Esophagus squamous epithelium (tissue), 5 donors: Measurements from ENCODE around the gene SCO1. TPM values are rescaled to one million over a fixed set of nuclear protein-coding genes. Genes with fewer than 3 reads are reported as not detected.
A peak's percentile ranks its signal among the peaks of the same experiment; 100 is the strongest.
"Not testable (repeated sequence)": the region's sequence is repeated elsewhere in the genome, so short reads cannot be mapped to it uniquely, and the experiment has no call there.

Experiments used
- DNase-seq: peaks from one replicate; lab custom pipeline; 2025; lab: John Stamatoyannopoulos, UW
- H3K27ac ChIP-seq, 4 donors: fragments of 200-600 bp; sonication (generic); one replicate each; pipeline ENCODE4 v1.5.1; 2016 to 2019; ENCODE audit warnings: mild to moderate bottlenecking in 1 of 4
- H3K27me3 ChIP-seq, 4 donors: fragments of 200-600 bp; sonication (generic); 1 replicate in 3 of 4; 2 replicates in 1 of 4; pipeline versions ENCODE4 v1.5.1 to v1.6.0; 2017 to 2021; ENCODE audit warnings: antibody characterized with exemption in 1 of 4
- H3K36me3 ChIP-seq, 3 donors: fragments of 200-600 bp; sonication (generic); one replicate each; pipeline ENCODE4 v1.5.1; 2016 to 2019
- H3K4me1 ChIP-seq, 3 donors: fragments of 200-600 bp; sonication (generic); one replicate each; pipeline ENCODE4 v1.5.1; 2017 to 2019
- H3K4me3 ChIP-seq, 4 donors: fragments of 200-600 bp; sonication (generic); 1 replicate in 3 of 4; 2 replicates in 1 of 4; pipeline ENCODE4 v1.5.1; 2016 to 2019; ENCODE audit warnings: mild to moderate bottlenecking in 2 of 4, moderate library complexity in 1 of 4
- H3K9me3 ChIP-seq, 3 donors: fragments of 200-600 bp; sonication (generic); one replicate each; pipeline ENCODE4 v1.5.1; 2016 to 2019
- POLR2A ChIP-seq, 4 donors: fragments of 450-650 bp; IDR thresholded peaks; one replicate each; pipeline ENCODE4 v1.6.1; 2017; ENCODE audit warnings: antibody characterized with exemption in 4 of 4, mild to moderate bottlenecking in 4 of 4, moderate library complexity in 3 of 4
- WGBS, 2 donors: methylation state at CpG; one replicate each; pipeline ENCODE4 v1.1.5; 2018; 5-methylcytosine and 5-hydroxymethylcytosine counted together
- intact Hi-C: fragments of 100-400 bp; cut with DNase I; formaldehyde crosslinking; loops from one replicate; pipeline ENCODE4 v1.15.0; 2022
- total RNA-seq, 4 donors: library from RNA; depleted of rRNA; stranded (reverse); fragments of >200 nt; gene quantifications; one replicate each; pipeline ENCODE4 v1.1.0, GENCODE V29; 2016
- TF ChIP-seq, protein P1 (sequence below), 6 experiments: fragments of 450-650 bp in 4 of 6; fragments of 200-600 bp in 2 of 6; sonication (generic) in 2 of 6; IDR thresholded peaks; one replicate each; pipeline ENCODE4 v1.5.1; 2016 to 2019; ENCODE audit warnings: antibody characterized with exemption in 6 of 6, mild to moderate bottlenecking in 4 of 6, moderate library complexity in 4 of 6
- donor health status: DM: yes; HTN: yes; CAD: no.

Gene SCO1
- total RNA-seq, 4 donors from 2014 or later = 15.4 to 25.6 (median 20.3) TPM

DNA sequence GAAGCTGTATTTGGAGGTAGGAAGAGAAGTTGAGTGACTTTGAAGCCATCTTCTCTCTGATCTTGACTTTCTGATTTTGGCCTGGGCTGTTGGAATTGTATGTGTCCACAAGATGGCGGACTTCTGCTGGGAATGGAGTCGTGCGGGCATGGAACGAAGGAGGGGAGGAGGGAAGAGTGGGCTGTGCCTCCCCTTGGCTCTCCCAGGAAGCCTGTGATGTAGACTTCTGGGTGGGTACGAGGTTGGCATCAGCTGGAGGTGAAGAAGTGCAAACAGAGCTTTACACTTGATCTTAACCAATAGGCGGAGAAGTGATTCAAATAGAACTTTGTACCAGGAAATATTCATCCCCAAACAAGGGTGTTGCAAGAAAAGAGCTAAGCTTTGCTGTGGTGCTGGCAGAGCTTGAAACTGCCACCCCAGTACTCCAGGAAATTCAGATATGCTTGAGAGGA is 39.9 kb upstream of the SCO1 start:
- Histone ChIP-seq H3K4me3 (no peak overlapping the region), H3K36me3 (no peaks in the 10 kb centered on the region), H3K27ac (peak overlapping the region in 3 of 4 donors; percentile 30 to 62 (median 43)), H3K27me3 (no peaks in the 10 kb centered on the region), H3K4me1 (peaks cover 0 to 19% (median 0%) of the 10 kb centered on the region in 3 donors), H3K9me3 (no peaks in the 10 kb centered on the region)
- 4% methylated on average over 6 of the region's 6 CpGs for WGBS, 2 donors
- intact Hi-C loops = loop anchor here (2.0 kb wide), 1 partner anchor 108 kb away; no protein-coding TSS in a partner anchor
- TF ChIP-seq POLR2A (IDR thresholded peaks at IDR 0.05) = no peak
- TF ChIP-seq, protein P1, sequence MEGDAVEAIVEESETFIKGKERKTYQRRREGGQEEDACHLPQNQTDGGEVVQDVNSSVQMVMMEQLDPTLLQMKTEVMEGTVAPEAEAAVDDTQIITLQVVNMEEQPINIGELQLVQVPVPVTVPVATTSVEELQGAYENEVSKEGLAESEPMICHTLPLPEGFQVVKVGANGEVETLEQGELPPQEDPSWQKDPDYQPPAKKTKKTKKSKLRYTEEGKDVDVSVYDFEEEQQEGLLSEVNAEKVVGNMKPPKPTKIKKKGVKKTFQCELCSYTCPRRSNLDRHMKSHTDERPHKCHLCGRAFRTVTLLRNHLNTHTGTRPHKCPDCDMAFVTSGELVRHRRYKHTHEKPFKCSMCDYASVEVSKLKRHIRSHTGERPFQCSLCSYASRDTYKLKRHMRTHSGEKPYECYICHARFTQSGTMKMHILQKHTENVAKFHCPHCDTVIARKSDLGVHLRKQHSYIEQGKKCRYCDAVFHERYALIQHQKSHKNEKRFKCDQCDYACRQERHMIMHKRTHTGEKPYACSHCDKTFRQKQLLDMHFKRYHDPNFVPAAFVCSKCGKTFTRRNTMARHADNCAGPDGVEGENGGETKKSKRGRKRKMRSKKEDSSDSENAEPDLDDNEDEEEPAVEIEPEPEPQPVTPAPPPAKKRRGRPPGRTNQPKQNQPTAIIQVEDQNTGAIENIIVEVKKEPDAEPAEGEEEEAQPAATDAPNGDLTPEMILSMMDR (IDR thresholded peaks at IDR 0.05) = peak; percentile 36 to 89 (median 78)
- DNase-seq = no peak

DNA sequence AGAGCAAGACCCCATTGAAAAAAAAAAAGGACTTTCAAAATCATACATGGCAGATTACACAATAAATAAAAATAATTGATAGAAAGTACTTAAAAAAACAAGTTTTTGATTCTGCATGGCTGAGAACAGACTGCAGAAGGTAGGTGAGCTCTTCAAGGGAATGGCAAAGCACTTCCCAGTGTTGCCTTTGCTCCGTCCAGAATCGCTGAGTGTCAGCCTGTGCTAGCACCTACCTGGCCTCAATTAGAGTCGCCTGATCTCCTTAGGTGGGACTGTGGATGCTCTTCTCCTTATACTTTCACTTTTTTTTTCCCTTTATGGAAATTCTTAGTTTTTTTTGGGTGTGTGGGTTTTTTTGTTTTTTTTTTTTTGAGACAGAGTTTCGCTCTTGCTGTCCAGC is 38.5 kb upstream of the SCO1 start:
- no peak for TF ChIP-seq POLR2A (IDR thresholded peaks at IDR 0.05)
- TF ChIP-seq, protein P1 (IDR thresholded peaks at IDR 0.05) = no peak
- intact Hi-C loops = loop anchor here (2.0 kb wide), 1 partner anchor 109 kb away; no protein-coding TSS in a partner anchor
- 83 to 90% methylated on average over 4 of the region's 4 CpGs for WGBS, 2 donors
- Histone ChIP-seq H3K27me3 (no peaks in the 10 kb centered on the region), H3K27ac (no peak overlapping the region), H3K9me3 (no peaks in the 10 kb centered on the region), H3K4me1 (peaks cover 0 to 27% (median 4%) of the 10 kb centered on the region in 3 donors), H3K4me3 (no peak overlapping the region), H3K36me3 (no peaks in the 10 kb centered on the region)
- no peak for DNase-seq

DNA sequence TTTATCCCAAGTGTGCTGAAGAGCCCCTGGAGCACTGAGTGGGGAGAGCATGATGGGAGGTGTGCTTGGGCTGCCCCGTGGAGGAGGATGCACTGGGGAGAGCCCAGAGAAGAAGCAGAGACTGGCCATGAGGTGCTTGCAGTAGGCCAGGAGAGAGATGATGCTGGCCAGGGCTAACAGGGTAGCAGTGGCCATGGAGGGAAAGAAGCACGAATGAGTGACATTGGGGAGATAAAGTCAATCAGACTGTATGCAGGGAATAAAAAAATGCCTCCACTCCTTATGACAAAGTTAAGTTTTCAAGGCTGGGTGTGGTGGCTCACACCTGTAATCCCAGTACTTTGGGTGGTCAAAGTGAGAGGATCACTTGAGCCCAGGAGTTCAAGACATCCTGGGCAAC is 37.9 kb upstream of the SCO1 start:
- intact Hi-C loops = no loop called here
- H3K4me1 ChIP-seq = peaks cover 0 to 33% (median 5%) of the 10 kb centered on the region in 3 donors
- no peak overlapping the region for H3K27ac ChIP-seq
- H3K36me3 ChIP-seq = no peaks in the 10 kb centered on the region
- H3K27me3 ChIP-seq = no peaks in the 10 kb centered on the region
- H3K4me3 ChIP-seq = no peak overlapping the region
- 62 to 68% methylated on average over 2 of the region's 2 CpGs for WGBS, 2 donors
- no peak for TF ChIP-seq POLR2A (IDR thresholded peaks at IDR 0.05)
- TF ChIP-seq, protein P1 (IDR thresholded peaks at IDR 0.05) = no peak
- H3K9me3 ChIP-seq = no peaks in the 10 kb centered on the region
- no peak for DNase-seq

DNA sequence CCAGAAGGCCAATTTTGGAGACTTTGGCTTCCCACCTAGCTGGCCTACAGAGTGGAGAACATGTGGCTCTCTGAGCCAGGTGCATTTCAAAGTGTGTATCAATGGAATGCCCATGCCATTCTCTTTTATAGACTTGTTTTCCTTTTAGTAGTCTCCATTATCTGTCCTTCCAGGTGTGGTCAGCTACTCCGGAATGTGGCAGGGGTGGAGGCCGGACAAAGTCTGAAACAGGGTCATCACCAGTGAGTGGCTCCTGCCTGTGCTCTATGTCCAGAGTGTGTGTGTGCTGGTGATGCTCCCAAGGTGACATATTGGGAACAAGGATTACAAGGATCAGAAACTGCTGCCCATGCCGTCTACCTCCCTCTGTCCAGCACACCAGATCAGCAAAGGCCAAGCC is 36.3 kb upstream of the SCO1 start:
- Histone ChIP-seq H3K36me3 (no peaks in the 10 kb centered on the region), H3K4me1 (peaks cover 0 to 44% (median 5%) of the 10 kb centered on the region in 3 donors), H3K27me3 (no peaks in the 10 kb centered on the region), H3K9me3 (no peaks in the 10 kb centered on the region), H3K27ac (no peak overlapping the region), H3K4me3 (no peak overlapping the region)
- 88 to 90% methylated on average over 3 of the region's 3 CpGs for WGBS, 2 donors
- no peak for TF ChIP-seq POLR2A (IDR thresholded peaks at IDR 0.05)
- TF ChIP-seq, protein P1 (IDR thresholded peaks at IDR 0.05) = no peak
- DNase-seq = no peak
- intact Hi-C loops = no loop called here

DNA sequence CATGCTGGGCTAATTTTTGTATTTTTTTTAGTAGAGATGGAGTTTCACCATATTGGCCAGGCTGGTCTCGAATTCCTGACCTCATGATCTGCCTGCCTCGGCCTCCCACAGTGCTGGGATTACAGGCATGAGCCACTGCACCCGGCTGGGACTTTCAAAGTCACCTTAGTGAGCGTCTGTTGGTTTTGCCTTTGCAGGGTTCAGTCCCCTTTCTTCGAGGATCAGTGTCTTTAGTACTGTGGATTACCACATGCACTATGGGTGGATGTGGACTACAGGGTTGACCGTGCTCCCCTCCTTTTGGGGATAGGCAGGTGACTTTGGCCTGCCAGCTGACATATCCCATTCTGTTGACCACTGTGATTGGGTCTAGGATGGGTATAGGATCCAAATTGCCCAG is 34.8 kb upstream of the SCO1 start:
- DNase-seq, intact Hi-C loops, H3K27ac ChIP-seq, H3K9me3 ChIP-seq, H3K4me3 ChIP-seq, H3K36me3 ChIP-seq, H3K27me3 ChIP-seq: not testable (repeated sequence)
- WGBS, 2 donors = 84 to 87% methylated on average over 6 of the region's 6 CpGs
- peaks cover 0 to 31% (median 5%) of the 10 kb centered on the region in 3 donors for H3K4me1 ChIP-seq
